Activated T-helper 1 cell treated with anti-CD3 and anti-CD28 coated beads, Interleukin-2, amount 50 U/mL, for 16 hours (primary cell): Measurements from ENCODE around the gene CBX2.
"Not testable (repeated sequence)": the region's sequence is repeated elsewhere in the genome, so short reads cannot be mapped to it uniquely, and the experiment has no call there.

Experiments used
- DNase-seq, 2 donors: peaks; one replicate each; pipeline ENCODE4 v3.0.0-alpha.2; 2020; ENCODE audit warnings: low read depth in 1 of 2, low spot score in 1 of 2

Gene CBX2

DNA sequence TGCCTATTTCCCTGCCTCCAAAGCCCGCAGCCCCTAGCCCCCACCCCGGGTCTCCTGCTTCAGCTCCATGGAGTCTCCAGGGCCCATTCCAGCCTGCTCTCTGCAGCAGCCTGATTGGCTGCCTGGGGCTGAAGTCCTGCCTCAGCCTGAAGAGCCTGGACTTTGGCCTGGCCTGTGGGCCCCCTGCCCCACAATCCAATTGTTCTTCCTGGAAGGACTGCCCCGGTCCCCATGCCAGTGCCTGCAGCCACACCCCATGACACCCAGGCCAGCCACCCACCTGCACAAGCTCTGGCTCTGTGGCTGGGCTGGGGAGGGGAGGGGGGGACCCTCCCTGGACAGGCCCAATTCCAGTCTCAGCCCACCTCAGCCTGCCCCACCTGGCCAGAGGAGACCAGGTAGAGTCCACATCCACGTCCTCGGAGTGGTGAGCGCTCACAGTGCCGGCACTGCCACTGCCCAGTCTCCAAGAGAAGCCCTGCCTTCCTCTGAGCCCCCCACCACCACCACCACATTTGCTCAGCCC is 34.9 kb upstream of the CBX2 start:
- no peak for DNase-seq

DNA sequence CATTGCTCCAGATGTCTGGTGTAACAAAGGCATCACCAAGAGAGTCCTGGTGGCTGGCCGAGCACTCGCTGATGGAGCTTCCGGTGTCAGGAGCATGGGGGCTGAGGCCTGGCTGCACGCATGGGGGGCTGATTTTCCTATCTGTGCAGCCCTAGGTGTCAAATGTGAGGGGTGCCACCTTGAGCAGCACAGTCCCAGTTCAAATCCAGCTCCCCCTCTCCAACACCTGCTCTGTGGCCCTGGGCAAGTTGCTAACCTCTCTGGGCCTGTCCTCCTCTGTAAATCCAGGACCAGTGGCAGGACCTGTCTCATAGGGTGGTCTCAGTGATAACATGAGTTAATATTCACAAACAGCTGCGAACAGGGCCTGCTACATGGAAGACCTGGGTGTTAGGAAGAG is 34.3 kb upstream of the CBX2 start:
- DNase-seq: no peak

DNA sequence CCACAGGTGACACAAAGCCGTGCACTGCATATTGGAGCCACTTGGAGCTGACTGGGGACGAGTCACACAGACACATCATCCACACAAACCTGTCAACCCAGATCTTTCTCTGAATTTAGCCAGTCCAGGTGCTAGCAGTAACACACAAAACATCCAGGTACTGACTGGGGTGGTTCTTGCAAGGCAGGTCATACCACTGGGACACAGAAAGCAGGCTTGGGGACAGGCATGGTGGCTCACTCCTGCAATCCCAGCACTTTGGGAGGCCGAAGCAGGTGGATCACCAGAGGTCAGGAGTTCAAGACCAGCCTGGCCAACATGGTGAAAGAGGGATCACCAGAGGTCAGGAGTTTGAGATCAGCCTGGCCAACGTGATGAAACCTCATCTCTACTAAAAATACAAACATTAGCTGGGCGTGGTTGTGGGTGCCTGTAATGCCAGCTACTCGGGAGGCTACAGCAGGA is 32.3 kb upstream of the CBX2 start:
- no peak for DNase-seq

DNA sequence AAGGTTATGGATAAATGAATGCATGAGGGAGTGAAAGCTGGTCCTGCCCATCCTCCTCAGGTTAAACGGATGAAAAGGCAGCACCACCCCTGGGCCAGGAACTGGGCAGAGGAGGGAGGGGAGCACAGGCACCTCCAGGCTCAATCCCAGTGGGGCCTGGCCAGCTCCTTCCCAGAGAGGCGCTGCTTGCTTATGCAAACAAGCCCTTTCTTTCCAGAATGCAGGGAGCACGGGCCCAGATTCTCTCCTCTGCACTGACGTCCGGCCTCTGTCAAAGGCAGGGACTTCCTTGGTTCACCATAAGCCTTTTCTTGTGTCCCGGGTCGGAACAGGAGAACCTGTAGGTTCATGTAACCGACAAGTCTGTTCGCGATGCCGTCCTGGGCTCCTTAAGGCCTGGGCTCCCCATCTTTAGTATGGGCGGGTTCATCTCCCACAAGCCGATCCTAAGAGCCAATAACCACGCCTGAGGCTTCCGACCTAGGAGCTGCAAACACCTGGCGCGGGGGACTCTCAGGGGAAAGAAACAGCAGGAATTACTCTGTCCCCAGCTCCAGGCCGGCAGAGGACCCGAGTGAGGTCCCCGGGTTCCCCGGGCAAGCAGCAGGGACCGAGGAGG is 30.9 kb upstream of the CBX2 start:
- DNase-seq: no peak

DNA sequence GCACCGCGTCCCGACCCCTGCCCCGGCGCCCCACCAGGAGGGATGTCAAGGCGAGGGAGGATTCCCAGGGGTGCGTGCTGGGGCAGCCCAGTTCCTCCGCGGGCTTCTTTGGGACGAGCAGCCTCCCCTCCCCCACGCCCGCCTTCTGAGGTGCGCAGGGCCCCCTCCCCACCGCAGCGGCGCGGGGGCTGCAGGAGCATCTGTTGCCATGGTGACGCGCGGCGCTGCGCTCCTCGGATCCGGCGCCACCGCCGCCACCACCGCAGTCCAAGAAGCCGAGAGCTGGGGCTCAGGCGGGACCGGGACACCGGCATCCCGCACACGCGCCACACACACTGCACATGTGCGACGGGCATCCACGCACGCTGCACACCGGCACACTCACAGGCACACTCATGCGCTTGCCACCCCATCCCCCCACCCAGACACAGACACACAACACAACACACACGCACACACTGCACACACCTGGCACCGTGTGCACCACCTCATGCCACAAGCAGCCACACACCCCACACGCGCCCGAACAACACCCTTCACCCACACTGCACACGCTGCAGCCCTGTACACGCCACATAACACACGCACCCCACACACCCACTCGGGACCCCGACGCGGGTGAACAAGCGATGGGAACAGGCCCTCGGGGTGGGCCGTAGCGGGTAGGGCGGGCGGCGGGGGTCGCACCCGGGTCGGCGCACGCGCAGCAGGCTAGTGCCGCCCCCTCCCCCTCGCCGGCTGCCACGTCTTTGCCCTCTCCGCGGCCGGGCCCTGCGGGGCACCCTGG is 30.2 kb upstream of the CBX2 start:
- DNase-seq: no peak

DNA sequence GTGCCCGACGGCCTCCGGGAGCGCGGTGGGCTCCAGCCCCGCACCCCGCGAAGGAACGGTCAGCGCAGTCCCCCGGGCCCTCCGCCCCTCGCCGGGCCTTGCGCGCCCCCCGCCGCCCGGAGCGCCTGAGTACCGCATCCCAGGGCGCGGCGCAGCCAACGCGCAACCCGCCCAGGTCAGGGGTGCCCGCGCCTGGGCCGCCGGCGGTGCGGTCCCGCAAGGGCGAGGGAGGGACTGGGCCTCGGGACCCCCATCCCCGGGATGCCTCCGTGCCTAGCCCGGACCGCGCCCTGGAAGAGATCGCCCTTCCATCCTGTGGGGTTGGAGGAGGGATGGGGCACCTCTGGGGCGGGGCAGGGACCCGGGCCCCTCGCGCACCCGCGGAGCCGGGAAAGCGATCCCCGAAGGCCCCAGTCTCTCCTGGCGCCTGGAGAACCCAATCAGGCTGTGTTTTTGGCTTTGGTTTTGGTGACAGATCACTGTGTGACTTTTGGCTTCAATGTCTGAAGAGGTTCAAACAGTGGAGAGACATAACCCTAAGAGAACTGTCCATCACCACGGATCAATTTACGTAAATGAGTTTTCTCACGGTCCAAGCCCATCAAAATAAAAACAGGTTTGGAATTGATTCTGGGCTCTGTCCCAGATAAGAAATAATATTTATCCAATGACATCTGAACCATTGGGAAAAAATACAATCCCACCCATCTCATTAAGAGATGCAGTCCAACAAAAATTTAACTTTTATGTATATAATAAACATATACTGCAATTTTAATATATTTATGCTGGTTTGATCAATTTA is 29.5 kb upstream of the CBX2 start:
- DNase-seq: no peak

DNA sequence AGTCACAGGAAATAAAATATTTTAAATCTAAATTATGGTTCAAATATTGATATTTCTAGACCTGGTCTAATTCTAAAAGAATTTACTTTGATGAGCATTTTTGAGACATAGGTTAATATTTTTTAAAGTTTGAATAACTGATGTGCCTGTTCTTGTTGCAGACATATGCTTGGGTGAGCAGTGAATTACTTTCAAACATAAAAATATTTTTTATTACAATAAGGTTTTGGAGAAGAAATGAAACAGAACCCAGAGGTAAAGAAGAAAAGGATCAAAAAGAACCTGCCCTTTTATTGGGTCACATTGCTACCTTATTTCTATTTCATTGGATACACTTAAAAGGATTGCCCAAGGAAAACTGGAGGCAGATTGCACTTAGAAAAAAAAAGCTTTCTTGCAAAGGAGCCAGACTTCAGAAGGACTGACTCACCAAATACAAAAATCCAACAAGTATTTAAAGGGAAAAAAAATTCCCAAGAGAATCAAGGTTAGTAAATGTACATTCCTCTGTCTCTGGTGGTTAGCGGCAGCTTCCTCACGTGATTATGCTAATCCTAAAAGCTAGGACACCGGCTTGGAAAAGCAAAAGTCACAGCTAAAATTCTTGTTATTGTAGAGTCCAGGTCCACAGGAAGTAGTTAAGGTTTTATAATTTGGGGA is 28.7 kb upstream of the CBX2 start:
- no peak for DNase-seq

DNA sequence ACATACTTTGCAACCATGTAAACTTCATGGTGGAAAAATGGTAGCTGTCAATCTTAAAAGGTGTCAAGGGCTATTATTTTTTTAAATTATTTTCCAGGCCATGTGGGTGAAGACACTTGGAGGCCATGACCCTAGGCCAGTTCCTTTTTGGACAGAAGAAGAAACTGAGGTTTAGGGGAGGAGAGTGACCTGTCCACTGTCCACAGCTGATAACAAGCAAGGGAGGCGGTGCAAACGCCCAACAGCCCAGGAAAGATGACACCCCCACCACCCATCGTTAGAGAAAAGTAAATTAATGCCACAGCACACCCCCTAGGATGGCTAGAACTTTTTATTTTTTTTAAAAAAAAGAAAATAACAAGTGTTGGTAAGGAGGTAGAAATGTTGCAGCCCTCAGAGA is 28.0 kb upstream of the CBX2 start:
- no peak for DNase-seq

DNA sequence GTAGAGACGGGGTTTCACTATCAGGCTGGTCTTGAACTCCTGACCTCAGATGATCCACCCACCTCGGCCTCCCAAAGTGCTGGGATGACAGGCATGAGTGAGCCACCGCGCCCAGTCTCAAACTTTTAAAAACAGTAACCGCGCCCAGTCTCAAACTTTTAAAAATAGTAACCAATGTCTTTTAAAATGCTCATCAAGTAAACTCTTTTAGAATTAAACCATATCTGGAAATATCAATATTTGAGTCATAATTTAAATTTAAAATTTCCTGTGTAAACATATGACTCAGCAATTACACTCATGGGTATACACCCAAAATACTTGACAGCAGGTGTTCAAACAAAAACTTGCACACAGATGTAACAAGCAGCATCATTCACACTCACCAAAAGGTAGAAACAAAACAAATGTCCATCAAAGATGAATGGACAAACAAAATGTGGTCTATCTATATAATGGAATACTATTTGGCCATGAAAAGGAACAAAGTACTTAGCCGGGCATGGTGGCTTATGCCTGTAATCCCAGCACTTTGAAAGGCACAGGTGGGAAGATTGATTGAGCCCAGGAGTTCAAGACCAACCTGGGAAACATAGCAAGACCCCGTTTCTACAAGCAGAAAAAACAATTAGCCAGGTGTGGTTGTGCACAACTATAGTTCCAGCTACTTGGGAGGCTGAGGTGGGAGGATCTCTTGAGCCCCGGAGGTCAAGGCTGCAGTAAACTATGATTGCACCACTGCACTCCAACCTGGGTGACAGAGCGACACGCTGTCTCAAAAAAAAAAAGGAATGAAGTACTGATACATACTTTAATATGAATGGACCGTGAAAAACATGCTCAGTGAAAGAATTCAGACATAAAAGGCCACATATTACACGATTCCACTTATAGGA is 27.1 kb upstream of the CBX2 start:
- DNase-seq: no peak

DNA sequence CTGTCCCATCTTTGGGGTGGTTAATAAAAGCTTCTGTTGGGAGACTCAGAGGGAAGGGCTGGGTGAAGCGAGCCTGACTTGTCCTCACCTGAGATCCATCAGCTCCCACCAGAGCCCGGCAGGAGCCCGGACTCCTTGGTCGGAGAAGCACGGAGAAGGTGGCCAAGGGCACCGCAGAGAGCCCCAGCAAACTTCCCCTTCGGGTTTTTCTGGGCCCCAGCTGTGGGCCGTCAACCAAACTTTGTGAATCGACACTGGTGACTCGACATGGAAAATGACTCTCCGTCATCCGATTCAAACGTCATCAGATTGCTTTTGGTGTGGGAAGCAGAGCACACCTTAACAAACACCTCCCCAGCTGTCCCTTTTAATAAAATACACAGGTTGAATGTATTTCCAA is 25.8 kb upstream of the CBX2 start:
- no peak for DNase-seq

DNA sequence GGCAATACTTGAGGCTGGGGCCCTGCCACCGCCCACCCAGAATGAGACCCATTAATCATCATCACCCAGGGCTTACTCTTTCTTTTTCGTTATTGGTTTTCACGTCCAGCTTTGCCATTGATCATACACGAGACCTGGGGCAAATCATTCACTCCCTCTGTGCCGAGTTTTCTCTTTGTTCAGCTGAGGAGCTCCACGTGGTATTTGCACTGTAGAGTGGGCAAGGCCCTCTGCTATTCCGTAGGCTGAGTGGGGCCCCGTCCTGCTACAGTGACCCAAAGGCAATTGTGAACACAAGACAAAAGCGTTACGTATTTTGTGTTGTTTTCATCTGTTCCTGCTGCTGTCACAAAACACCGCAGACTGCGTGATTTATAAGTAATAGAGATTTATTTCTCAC is 23.6 kb upstream of the CBX2 start:
- DNase-seq: no peak

DNA sequence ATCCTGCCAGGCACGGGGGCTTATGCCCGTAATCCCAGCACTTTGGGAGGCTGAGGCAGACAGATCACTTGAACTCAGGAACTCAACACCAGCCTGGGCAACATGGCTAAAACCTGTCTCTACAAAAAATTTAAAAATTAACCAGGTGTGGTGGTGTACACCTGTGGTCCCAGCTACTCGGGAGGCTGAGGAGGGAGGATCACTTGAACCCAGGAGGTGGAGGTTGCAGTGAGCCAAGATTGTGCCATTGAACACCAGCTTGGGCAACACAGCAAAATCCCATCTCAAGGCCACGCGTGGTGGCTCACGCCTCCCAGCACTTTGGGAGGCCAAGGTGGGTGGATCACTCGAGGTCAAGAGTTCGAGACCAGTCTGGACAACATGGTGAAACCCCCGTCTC is 23.0 kb upstream of the CBX2 start:
- DNase-seq: not testable (repeated sequence)

DNA sequence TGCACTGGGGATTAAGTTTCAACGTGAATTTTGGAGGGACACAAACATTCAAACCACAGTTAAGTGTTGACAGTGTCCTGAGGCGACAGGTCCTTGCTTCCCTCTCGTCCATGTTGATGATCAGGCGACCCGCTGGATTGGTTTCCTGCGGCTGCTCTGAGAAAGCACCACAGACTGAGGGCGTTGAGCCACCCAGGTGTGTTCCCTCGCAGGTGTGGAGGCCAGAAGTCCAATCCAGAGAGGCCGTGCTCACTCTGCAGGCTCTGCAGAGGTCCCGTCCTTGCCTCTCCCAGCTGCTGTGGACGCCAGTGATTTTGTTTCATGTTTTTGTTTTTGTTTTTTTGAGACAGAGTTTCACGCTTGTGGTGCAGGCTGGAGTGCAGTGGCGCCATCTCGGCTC is 22.4 kb upstream of the CBX2 start:
- DNase-seq: no peak

DNA sequence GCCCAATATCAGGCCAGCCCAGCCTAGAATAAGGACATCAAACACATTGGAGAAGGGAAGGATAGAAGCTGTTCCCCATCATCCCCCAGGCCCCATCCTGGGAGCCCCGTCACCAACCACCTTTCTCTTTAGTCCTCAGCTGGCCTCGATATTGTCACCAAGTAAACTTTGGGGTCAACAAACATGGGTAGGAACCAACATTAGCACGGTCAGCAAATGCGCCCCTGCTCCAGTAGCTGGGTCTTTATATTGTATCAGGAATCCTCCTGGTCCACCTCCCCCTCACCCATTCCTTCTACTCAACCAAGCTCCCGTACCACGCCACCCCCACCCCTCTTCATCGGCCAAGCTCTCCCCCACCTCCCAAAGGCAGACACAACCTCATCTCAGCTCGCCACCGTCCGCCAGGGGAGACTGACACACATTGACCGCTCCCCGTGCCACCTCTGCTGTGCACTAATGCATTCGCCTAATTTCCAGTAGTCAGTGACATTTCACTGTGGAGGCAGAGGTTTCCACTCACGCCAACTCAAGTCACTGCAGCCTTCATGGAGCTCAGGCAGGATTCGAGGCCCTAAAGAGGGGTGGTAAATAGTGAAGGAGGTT is 20.7 kb upstream of the CBX2 start:
- DNase-seq: no peak

DNA sequence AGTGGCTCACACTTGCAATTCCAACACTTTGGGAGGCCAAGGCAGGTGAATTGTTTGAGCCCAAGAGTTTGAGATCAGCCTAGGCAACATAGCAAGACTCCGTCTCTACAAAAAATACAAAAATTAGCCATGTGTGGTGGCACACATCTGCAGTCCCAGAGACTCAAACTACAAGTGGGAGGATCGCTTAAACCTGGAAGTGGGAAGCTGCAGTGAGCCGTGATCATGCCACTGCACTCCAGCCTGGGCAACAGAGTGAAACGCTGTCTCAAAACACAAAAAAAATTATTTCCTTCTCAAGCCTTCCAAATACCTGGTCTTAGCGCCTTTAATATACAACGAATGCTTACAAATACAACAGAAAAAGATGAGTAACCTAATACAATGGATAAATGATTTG is 19.7 kb upstream of the CBX2 start:
- DNase-seq: no peak

DNA sequence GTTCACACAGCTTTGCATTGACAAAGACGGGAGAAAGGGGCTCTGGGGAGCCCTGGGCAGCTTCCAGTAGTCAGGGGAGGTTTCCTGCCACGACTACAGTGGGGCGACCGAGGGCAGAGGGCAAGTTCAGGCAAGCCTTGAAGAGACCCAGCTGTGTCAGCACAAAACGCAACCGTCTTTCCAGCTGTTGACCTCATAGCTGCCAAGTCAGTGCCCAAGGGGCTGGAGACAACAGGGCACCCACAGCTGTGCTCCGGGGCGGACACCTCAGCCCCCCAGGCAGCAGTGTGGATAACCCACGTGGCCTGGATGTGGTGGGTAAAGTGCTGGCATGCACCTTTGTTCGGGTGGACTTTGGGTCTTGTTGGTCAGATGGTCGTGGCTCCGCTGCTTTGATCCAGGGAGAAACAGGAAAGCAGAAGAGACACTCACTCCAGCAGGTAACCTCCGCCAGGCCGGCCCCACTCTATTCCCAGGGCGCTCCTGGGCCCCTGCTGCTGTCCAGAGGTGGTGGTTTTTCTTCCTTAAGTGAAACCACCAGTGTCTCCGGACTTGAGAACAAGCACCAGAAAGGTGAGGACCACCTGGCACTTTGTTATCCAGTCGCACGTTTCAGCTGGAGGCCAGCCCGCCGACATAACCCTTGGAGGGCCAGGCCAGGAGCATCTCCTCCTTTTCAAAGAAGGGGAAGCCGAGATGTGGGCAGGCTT is 17.6 kb upstream of the CBX2 start:
- DNase-seq: no peak

DNA sequence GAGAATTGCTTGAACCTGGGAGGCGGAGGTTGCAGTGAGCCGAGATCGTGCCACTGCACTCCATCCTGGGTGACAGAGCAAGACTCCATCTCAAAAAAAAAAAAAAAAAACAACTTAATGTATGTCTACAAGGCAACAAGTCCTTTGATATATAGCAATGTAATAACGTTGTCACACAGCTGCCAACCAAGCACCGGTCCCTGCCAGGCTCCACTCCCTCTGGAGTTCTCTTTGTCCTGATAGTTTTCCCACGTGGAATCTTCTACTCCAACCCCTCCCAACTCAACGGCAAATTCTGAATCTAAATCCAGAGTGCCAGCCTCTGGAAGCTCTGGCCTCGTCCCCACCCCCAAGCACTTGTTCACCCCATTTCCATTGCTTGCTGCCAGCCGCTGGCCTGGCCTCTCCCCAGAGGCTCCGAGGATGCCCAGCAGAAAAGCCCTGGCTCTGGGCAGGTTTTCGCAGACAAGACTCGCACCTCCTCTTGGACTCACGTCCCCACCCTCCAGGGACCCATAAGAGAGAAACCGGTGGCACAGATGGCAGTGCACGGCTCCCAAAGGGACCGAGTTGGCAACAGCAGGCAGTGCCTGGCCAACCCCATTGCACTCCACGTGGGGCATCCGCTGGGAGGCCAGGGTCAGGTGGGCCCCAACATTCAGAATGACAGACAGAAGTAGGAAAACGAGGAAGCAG is 15.9 kb upstream of the CBX2 start:
- DNase-seq: no peak

DNA sequence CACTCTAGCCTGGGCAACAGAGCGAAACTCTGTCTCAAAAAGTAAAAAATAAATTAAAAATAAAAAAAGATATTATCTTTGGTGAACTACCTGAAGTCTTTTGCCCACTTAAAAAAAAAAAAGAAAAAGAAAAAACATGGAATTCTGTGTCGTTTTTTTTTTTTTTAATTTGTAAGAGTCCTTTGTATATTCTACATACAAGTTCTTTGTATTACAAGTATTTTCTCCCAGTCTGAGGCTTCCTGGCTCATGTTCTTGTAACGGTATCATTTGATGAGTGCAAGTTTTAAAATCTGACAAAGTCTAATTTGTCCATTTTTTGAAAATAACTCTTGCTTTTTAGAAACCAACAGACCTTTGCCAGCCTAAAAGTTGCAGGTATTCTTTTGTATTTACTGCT is 12.2 kb upstream of the CBX2 start:
- DNase-seq: no peak
